CD4-positive, alpha-beta T cell (primary cell): ENCODE measurements around the gene KCMF1. TPM values are rescaled to one million over a fixed set of nuclear protein-coding genes. Genes with fewer than 3 reads are reported as not detected.

Source experiments
- ATAC-seq: fragments of 200-7000 bp; cut with Tn5 transposase; one replicate; pipeline ENCODE4 v1.10.0; 2022; ENCODE audit warnings: mild to moderate bottlenecking; ENCODE audit not compliant: poor library complexity
- CTCF ChIA-PET: fragments of 350-600 bp; sonication (Branson Sonifier 250); formaldehyde crosslinking; loops from one replicate; lab custom pipeline; 2021; ENCODE audit warnings: antibody characterized with exemption, inconsistent platforms; lab: Charles Lee
- POLR2A ChIA-PET: fragments of 350-600 bp; sonication (Branson Sonifier 250); formaldehyde crosslinking; loops from one replicate; lab custom pipeline; 2021; ENCODE audit warnings: antibody characterized with exemption, inconsistent platforms; lab: Charles Lee
- DNase-seq, 14 experiments: peaks; one replicate each; pipeline ENCODE4 v3.0.0-alpha.2; 2013 to 2020; ENCODE audit warnings: mixed read lengths in 2 of 14
- H3K27ac ChIP-seq, 2 donors: one replicate each; pipeline versions ENCODE4 v1.5.1 to v1.7.0; 2013; ENCODE audit warnings: low read length in 2 of 2, low read depth in 1 of 2, mild to moderate bottlenecking in 1 of 2
- H3K27me3 ChIP-seq, 2 experiments: 1 replicate in 1 of 2; 2 replicates in 1 of 2; pipeline versions ENCODE4 v1.6.1 to v1.7.0; 2013; ENCODE audit warnings: low read length in 2 of 2, control low read depth in 1 of 2, mild to moderate bottlenecking in 1 of 2, moderate library complexity in 1 of 2; ENCODE audit not compliant: insufficient read depth in 2 of 2, control insufficient read depth in 1 of 2
- H3K36me3 ChIP-seq: one replicate; pipeline ENCODE4 v1.6.1; 2013; ENCODE audit warnings: low read length, control low read depth; ENCODE audit not compliant: insufficient read depth
- H3K4me1 ChIP-seq: one replicate; pipeline ENCODE4 v1.6.1; 2013; ENCODE audit warnings: low read length, control low read depth; ENCODE audit not compliant: insufficient read depth
- H3K4me3 ChIP-seq: one replicate; pipeline ENCODE4 v1.5.1; 2013; ENCODE audit warnings: mild to moderate bottlenecking, low read length, moderate library complexity
- H3K9me3 ChIP-seq, 2 experiments: 1 replicate in 1 of 2; 2 replicates in 1 of 2; pipeline versions ENCODE4 v1.6.1 to v1.7.0; 2013; ENCODE audit warnings: low read length in 2 of 2, mild to moderate bottlenecking in 2 of 2, control low read depth in 1 of 2, moderate library complexity in 1 of 2; ENCODE audit not compliant: control insufficient read depth in 1 of 2, insufficient read depth in 1 of 2
- H3K27ac Mint-ChIP-seq: one replicate; pipeline ENCODE4 v1.8.0; 2020; ENCODE audit warnings: mixed read lengths
- H3K27me3 Mint-ChIP-seq: one replicate; pipeline ENCODE4 v1.8.0; 2021; ENCODE audit warnings: mixed read lengths
- H3K36me3 Mint-ChIP-seq: one replicate; pipeline ENCODE4 v1.8.0; 2021; ENCODE audit warnings: low read depth, mixed read lengths
- H3K4me1 Mint-ChIP-seq: one replicate; pipeline ENCODE4 v1.8.0; 2021; ENCODE audit warnings: low read depth, mixed read lengths
- H3K4me3 Mint-ChIP-seq: one replicate; pipeline ENCODE4 v1.8.0; 2020; ENCODE audit warnings: mild to moderate bottlenecking, mixed read lengths
- H3K9me3 Mint-ChIP-seq: one replicate; pipeline ENCODE4 v1.8.0; 2020; ENCODE audit warnings: mixed read lengths
- intact Hi-C, 2 experiments: fragments of 100-400 bp; cut with DNase I in 1 of 2; cut with micrococcal nuclease in 1 of 2; formaldehyde crosslinking; loops; one replicate each; pipeline versions ENCODE4 v1.15.1 to v1.9.0; 2023 to 2025; cut with DNase I, micrococcal nuclease
- total RNA-seq, 174 experiments: library from RNA in 2 of 174; stranded (reverse) in 2 of 174; gene quantifications; one replicate each; pipeline ENCODE4 v1.2.3 and lab custom pipeline; 2021 to 2026
- TF ChIP-seq, protein P1 (sequence below): fragments of 200-600 bp; IDR thresholded peaks from one replicate; pipeline ENCODE4 v1.8.0; 2022; ENCODE audit warnings: antibody characterized with exemption, mild to moderate bottlenecking

Gene KCMF1
- total RNA-seq, 2 experiments from 2014 or later = 72.4 to 78.0 TPM

DNA sequence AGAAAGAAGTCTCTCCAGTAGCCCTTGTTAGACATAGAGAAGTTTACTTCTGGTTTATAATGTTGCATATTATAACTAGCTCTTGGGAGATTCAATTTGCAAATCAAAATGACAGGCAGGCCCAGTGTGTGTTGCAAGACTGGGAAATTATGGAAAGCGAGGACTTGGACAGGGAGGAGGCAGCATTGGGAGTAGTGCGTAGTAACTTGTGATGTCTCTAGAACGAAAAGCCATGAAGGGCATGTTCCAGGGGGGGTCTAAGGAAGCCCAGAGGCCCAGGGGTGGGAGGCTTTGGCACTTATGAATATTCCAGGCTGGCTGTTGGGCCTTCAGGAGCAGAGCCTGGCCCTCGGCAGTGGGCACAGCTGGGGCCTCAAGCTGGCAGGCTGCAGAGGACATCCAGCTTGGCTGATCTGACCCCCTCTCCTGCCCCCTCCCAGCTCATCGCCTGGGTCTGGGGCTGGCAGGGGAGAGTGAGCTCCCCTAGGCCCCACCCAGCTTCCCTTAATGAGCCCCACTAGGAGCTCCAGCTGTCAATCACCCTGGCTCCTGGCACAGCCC, 107.0 kb downstream of the KCMF1 start:
- no peak overlapping the region for H3K4me3 Mint-ChIP-seq
- TF ChIP-seq, protein P1, sequence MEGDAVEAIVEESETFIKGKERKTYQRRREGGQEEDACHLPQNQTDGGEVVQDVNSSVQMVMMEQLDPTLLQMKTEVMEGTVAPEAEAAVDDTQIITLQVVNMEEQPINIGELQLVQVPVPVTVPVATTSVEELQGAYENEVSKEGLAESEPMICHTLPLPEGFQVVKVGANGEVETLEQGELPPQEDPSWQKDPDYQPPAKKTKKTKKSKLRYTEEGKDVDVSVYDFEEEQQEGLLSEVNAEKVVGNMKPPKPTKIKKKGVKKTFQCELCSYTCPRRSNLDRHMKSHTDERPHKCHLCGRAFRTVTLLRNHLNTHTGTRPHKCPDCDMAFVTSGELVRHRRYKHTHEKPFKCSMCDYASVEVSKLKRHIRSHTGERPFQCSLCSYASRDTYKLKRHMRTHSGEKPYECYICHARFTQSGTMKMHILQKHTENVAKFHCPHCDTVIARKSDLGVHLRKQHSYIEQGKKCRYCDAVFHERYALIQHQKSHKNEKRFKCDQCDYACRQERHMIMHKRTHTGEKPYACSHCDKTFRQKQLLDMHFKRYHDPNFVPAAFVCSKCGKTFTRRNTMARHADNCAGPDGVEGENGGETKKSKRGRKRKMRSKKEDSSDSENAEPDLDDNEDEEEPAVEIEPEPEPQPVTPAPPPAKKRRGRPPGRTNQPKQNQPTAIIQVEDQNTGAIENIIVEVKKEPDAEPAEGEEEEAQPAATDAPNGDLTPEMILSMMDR = no peak
- Histone ChIP-seq H3K4me1 (no peaks in the 10 kb centered on the region), H3K27me3 (peaks cover 10 to 12% of the 10 kb centered on the region in 2 experiments), H3K27ac (no peak overlapping the region), H3K36me3 (no peaks in the 10 kb centered on the region), H3K4me3 (no peak overlapping the region), H3K9me3 (peaks cover 5% of the 10 kb centered on the region in 2 experiments)
- H3K27me3 Mint-ChIP-seq = peaks cover 42% of the 10 kb centered on the region
- no peak overlapping the region for H3K27ac Mint-ChIP-seq
- ChIA-PET CTCF (no interaction called here), POLR2A (no interaction called here)
- peaks cover 5% of the 10 kb centered on the region for H3K9me3 Mint-ChIP-seq
- H3K4me1 Mint-ChIP-seq = no peaks in the 10 kb centered on the region
- DNase-seq (no peak), ATAC-seq (no peak)
- intact Hi-C loops = no loop called here
- H3K36me3 Mint-ChIP-seq = no peaks in the 10 kb centered on the region

DNA sequence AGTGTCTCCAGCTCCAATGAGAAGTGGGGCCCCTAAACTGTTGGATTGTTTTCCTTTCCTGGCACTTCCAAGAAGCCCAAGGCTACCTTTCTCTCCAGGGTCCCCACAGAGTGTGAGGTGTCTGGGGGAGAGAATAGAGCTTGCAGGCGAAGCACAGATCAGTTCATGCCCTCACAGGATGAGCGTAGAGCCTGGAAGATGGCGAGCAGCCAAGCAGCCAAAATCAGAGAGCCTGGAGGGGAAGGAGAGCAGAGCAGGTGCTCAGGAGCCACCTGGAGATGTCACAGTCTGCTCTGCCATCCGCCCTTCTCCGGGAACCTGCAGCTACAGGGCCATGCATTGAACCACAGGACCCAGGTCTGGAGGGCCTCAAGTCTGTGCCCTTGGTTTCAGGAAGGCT, 107.6 kb downstream of the KCMF1 start:
- Histone ChIP-seq H3K4me3 (no peak overlapping the region), H3K9me3 (peaks cover 5% of the 10 kb centered on the region in 2 experiments), H3K27me3 (peaks cover 12 to 13% of the 10 kb centered on the region in 2 experiments), H3K27ac (no peak overlapping the region), H3K4me1 (no peaks in the 10 kb centered on the region), H3K36me3 (no peaks in the 10 kb centered on the region)
- Mint-ChIP-seq H3K9me3 (peaks cover 5% of the 10 kb centered on the region), H3K4me1 (no peaks in the 10 kb centered on the region), H3K4me3 (no peak overlapping the region), H3K36me3 (no peaks in the 10 kb centered on the region), H3K27ac (no peak overlapping the region), H3K27me3 (peaks cover 43% of the 10 kb centered on the region)
- ChIA-PET CTCF (no interaction called here), POLR2A (no interaction called here)
- intact Hi-C loops = no loop called here
- no peak for ATAC-seq
- DNase-seq = no peak
- TF ChIP-seq, protein P1 = no peak

DNA sequence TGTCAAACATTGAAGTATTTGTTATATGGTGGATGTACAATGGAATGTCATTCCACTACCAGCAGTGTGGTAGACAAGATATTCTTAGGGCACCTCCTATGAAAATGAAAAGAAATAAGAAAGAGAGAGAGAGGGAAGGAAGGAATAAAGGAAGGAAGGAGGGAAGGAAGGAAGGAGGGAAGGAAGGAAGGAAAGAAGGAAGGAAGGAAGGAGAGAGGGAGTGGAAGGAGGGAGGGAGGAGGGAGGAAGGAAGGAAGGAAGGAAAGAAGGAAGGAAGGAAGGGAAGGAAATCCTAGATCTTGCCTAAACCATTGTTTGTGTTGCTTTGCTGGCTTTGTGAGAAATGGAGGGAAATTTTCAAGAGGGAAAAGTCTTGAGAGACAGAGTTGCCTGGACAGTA, 112.1 kb downstream of the KCMF1 start:
- Histone ChIP-seq H3K4me3 (no peak overlapping the region), H3K4me1 (no peaks in the 10 kb centered on the region), H3K27ac (no peak overlapping the region), H3K27me3 (peaks cover 0 to 8% of the 10 kb centered on the region in 2 experiments), H3K9me3 (peaks cover 0 to 5% of the 10 kb centered on the region in 2 experiments), H3K36me3 (no peaks in the 10 kb centered on the region)
- ChIA-PET POLR2A (no interaction called here), CTCF (no interaction called here)
- H3K4me3 Mint-ChIP-seq = no peak overlapping the region
- intact Hi-C loops = no loop called here
- H3K9me3 Mint-ChIP-seq = peaks cover 5% of the 10 kb centered on the region
- TF ChIP-seq, protein P1 = no peak
- H3K4me1 Mint-ChIP-seq = no peaks in the 10 kb centered on the region
- no peak for ATAC-seq
- no peaks in the 10 kb centered on the region for H3K36me3 Mint-ChIP-seq
- peaks cover 29% of the 10 kb centered on the region for H3K27me3 Mint-ChIP-seq
- H3K27ac Mint-ChIP-seq = no peak overlapping the region
- DNase-seq = no peak
